Body of pancreas (tissue), 4 donors: ENCODE results near the gene ADAMTS6.

Experiments used
- POLR2A ChIP-seq, 3 donors: fragments of 450-650 bp; IDR thresholded peaks; one replicate each; pipeline ENCODE4 v1.6.1; 2016; ENCODE audit warnings: antibody characterized with exemption in 3 of 3, mild to moderate bottlenecking in 2 of 3
- TF ChIP-seq, protein P1 (sequence below), 7 experiments: fragments of 450-650 bp in 4 of 7; fragments of 200-600 bp in 3 of 7; sonication (generic) in 3 of 7; IDR thresholded peaks; one replicate each; pipeline ENCODE4 v1.5.1; 2016 to 2019; ENCODE audit warnings: antibody characterized with exemption in 7 of 7

DNA sequence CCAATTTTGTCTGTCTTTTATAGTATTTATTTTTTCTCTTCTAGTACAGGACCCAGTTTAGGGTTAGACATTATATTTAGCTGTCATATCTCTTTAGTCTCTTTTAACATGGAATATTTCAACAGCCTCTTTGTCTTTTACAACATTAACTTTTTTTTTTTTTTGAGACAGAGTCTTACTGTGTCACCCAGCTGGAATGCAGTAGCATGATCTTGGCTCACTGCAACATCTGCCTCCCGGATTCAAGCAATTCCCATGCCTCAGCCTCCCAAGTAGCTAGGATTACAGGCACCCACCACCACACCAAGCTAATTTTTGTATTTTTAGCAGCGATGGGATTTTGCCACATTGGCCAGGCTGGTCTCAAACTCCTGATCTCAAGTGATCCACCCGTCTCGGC, 90.1 kb downstream of the ADAMTS6 start:
- TF ChIP-seq, protein P1, sequence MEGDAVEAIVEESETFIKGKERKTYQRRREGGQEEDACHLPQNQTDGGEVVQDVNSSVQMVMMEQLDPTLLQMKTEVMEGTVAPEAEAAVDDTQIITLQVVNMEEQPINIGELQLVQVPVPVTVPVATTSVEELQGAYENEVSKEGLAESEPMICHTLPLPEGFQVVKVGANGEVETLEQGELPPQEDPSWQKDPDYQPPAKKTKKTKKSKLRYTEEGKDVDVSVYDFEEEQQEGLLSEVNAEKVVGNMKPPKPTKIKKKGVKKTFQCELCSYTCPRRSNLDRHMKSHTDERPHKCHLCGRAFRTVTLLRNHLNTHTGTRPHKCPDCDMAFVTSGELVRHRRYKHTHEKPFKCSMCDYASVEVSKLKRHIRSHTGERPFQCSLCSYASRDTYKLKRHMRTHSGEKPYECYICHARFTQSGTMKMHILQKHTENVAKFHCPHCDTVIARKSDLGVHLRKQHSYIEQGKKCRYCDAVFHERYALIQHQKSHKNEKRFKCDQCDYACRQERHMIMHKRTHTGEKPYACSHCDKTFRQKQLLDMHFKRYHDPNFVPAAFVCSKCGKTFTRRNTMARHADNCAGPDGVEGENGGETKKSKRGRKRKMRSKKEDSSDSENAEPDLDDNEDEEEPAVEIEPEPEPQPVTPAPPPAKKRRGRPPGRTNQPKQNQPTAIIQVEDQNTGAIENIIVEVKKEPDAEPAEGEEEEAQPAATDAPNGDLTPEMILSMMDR (IDR thresholded peaks at IDR 0.05), result no peak
- TF ChIP-seq POLR2A (IDR thresholded peaks at IDR 0.05), result no peak
